Measurements from ENCODE around the gene TMEM171.

Gene TMEM171

GRCh38 chr5:73120222-73121118 is at the start of gene TMEM171:
Gene TMEM171, plus strand, starts transcription at chr5:73120575. Its CDS starts 2,799 bp downstream, at chr5:73123374.
- peak within 1 kb of the TSS; percentile 55 for H3K4me3 ChIP-seq (ENCODE audit: low read depth, low read length)

- no peak overlapping the region for H3K4me3 ChIP-seq (ENCODE audit: low read depth, low read length)
Observed at GRCh38 chr5:73081093-73081492, 39.3 kb upstream of the TMEM171 start.

- no peak overlapping the region for H3K4me3 ChIP-seq (ENCODE audit: low read depth, low read length)
Observed at GRCh38 chr5:73088026-73088425, 32.3 kb upstream of the TMEM171 start.

- H3K4me3 ChIP-seq (ENCODE audit: low read depth, low read length): no peak overlapping the region
Observed at GRCh38 chr5:73093943-73094342, 26.4 kb upstream of the TMEM171 start.

- no peak overlapping the region for H3K4me3 ChIP-seq (ENCODE audit: low read depth, low read length)
Observed at GRCh38 chr5:73094415-73094814, 26.0 kb upstream of the TMEM171 start.

- H3K4me3 ChIP-seq (ENCODE audit: low read depth, low read length): no peak overlapping the region
Observed at GRCh38 chr5:73095564-73096238, 24.7 kb upstream of the TMEM171 start.

- no peak overlapping the region for H3K4me3 ChIP-seq (ENCODE audit: low read depth, low read length)
Observed at GRCh38 chr5:73096239-73096575, 24.2 kb upstream of the TMEM171 start.

- no peak overlapping the region for H3K4me3 ChIP-seq (ENCODE audit: low read depth, low read length)
Observed at GRCh38 chr5:73097740-73098139, 22.6 kb upstream of the TMEM171 start.

- H3K4me3 ChIP-seq (ENCODE audit: low read depth, low read length): no peak overlapping the region
Observed at GRCh38 chr5:73100109-73100508, 20.3 kb upstream of the TMEM171 start.

- H3K4me3 ChIP-seq (ENCODE audit: low read depth, low read length): no peak overlapping the region
Observed at GRCh38 chr5:73103870-73104299, 16.5 kb upstream of the TMEM171 start.

GRCh38 chr5:73104326-73104725 is 16.0 kb upstream of the TMEM171 start:
- no peak overlapping the region for H3K4me3 ChIP-seq (ENCODE audit: low read depth, low read length)

- no peak overlapping the region for H3K4me3 ChIP-seq (ENCODE audit: low read depth, low read length)
Observed at GRCh38 chr5:73106335-73106734, 14.0 kb upstream of the TMEM171 start.

- H3K4me3 ChIP-seq (ENCODE audit: low read depth, low read length): no peak overlapping the region
Observed at GRCh38 chr5:73110190-73110589, 10.2 kb upstream of the TMEM171 start.

- no peak overlapping the region for H3K4me3 ChIP-seq (ENCODE audit: low read depth, low read length)
Observed at GRCh38 chr5:73111536-73111935, 8.8 kb upstream of the TMEM171 start.

GRCh38 chr5:73112359-73112758 is 8.0 kb upstream of the TMEM171 start:
- no peak overlapping the region for H3K4me3 ChIP-seq (ENCODE audit: low read depth, low read length)

GRCh38 chr5:73114044-73114688 is 6.2 kb upstream of the TMEM171 start:
- no peak overlapping the region for H3K4me3 ChIP-seq (ENCODE audit: low read depth, low read length)

- no peak overlapping the region for H3K4me3 ChIP-seq (ENCODE audit: low read depth, low read length)
Observed at GRCh38 chr5:73115399-73116051, 4.8 kb upstream of the TMEM171 start.

GRCh38 chr5:73116506-73116905 is 3.9 kb upstream of the TMEM171 start:
- H3K4me3 ChIP-seq (ENCODE audit: low read depth, low read length): no peak overlapping the region

GRCh38 chr5:73117088-73117740 is 3.2 kb upstream of the TMEM171 start:
- H3K4me3 ChIP-seq (ENCODE audit: low read depth, low read length): no peak overlapping the region

- no peak overlapping the region for H3K4me3 ChIP-seq (ENCODE audit: low read depth, low read length)
Observed at GRCh38 chr5:73118391-73118973, 1.9 kb upstream of the TMEM171 start.
